ENCODE measurements around the gene MDGA2.

The MDGA2 gene

GRCh38 chr14:47674543-47675465 lies 601 bp downstream of the MDGA2 start:
- no peaks in the 10 kb centered on the region for H3K79me2 ChIP-seq (ENCODE audit: insufficient read depth, low read length)
- no peaks in the 10 kb centered on the region for H3K36me3 ChIP-seq (ENCODE audit: low read length)
- H3K9me2 ChIP-seq (replicated peaks; ENCODE audit: insufficient read depth, low read length), result no peaks in the 10 kb centered on the region
- no peaks in the 10 kb centered on the region for H3K9me3 ChIP-seq (ENCODE audit: insufficient read depth, low read length)
- TF ChIP-seq EZH2phosphoT487 (conservative IDR thresholded peaks at IDR 0.05; ENCODE audit: low read length) (no peak), CTCF (IDR thresholded peaks at IDR 0.05; ENCODE audit: insufficient read depth, low read length, poor library complexity, severe bottlenecking) (no peak)
- no peak overlapping the region for H3K27ac ChIP-seq (ENCODE audit: low read depth, low read length)
- H3K4me2 ChIP-seq (ENCODE audit: low read depth, low read length, poor library complexity, severe bottlenecking), result no peak overlapping the region
- H2AFZ ChIP-seq (ENCODE audit: low read depth, low read length, severe bottlenecking), result no peak overlapping the region
- no peak overlapping the region for H3K4me3 ChIP-seq (ENCODE audit: insufficient read depth, low read length, poor library complexity, severe bottlenecking)
- no peaks in the 10 kb centered on the region for H3F3A ChIP-seq (ENCODE audit: insufficient read depth)
- H3K27me3 ChIP-seq (ENCODE audit: low read length), result no peaks in the 10 kb centered on the region
- H4K20me1 ChIP-seq (ENCODE audit: low read depth, low read length), result no peaks in the 10 kb centered on the region
- no peak overlapping the region for H3K9ac ChIP-seq (ENCODE audit: low read length)

- Histone ChIP-seq H3K9me3 (ENCODE audit: insufficient read depth, low read length) (no peaks in the 10 kb centered on the region), H3K36me3 (ENCODE audit: low read length) (no peaks in the 10 kb centered on the region), H3K27me3 (ENCODE audit: low read length) (no peaks in the 10 kb centered on the region), H3K79me2 (ENCODE audit: insufficient read depth, low read length) (no peaks in the 10 kb centered on the region), H3K4me2 (ENCODE audit: low read depth, low read length, poor library complexity, severe bottlenecking) (no peak overlapping the region), H2AFZ (ENCODE audit: low read depth, low read length, severe bottlenecking) (no peak overlapping the region), H3K9me2 (replicated peaks; ENCODE audit: insufficient read depth, low read length) (no peaks in the 10 kb centered on the region), H4K20me1 (ENCODE audit: low read depth, low read length) (no peaks in the 10 kb centered on the region), H3F3A (ENCODE audit: insufficient read depth) (no peaks in the 10 kb centered on the region), H3K27ac (ENCODE audit: low read depth, low read length) (no peak overlapping the region), H3K4me3 (ENCODE audit: insufficient read depth, low read length, poor library complexity, severe bottlenecking) (no peak overlapping the region), H3K9ac (ENCODE audit: low read length) (no peak overlapping the region)
- TF ChIP-seq CTCF (IDR thresholded peaks at IDR 0.05; ENCODE audit: insufficient read depth, low read length, poor library complexity, severe bottlenecking) (no peak), EZH2phosphoT487 (conservative IDR thresholded peaks at IDR 0.05; ENCODE audit: low read length) (no peak)
Measured at GRCh38 chr14:47674148-47674542, 1.3 kb downstream of the MDGA2 start.

GRCh38 chr14:47665337-47666134 lies 9.9 kb downstream of the MDGA2 start:
- Histone ChIP-seq H3F3A (ENCODE audit: insufficient read depth) (no peaks in the 10 kb centered on the region), H3K9me2 (replicated peaks; ENCODE audit: insufficient read depth, low read length) (no peaks in the 10 kb centered on the region), H3K9me3 (ENCODE audit: insufficient read depth, low read length) (no peaks in the 10 kb centered on the region), H3K36me3 (ENCODE audit: low read length) (no peaks in the 10 kb centered on the region), H3K9ac (ENCODE audit: low read length) (no peak overlapping the region), H3K79me2 (ENCODE audit: insufficient read depth, low read length) (no peaks in the 10 kb centered on the region), H2AFZ (ENCODE audit: low read depth, low read length, severe bottlenecking) (no peak overlapping the region), H3K4me3 (ENCODE audit: insufficient read depth, low read length, poor library complexity, severe bottlenecking) (no peak overlapping the region), H4K20me1 (ENCODE audit: low read depth, low read length) (no peaks in the 10 kb centered on the region), H3K27me3 (ENCODE audit: low read length) (no peaks in the 10 kb centered on the region), H3K4me2 (ENCODE audit: low read depth, low read length, poor library complexity, severe bottlenecking) (no peak overlapping the region), H3K27ac (ENCODE audit: low read depth, low read length) (no peak overlapping the region)
- TF ChIP-seq EZH2phosphoT487 (conservative IDR thresholded peaks at IDR 0.05; ENCODE audit: low read length), result no peak
- TF ChIP-seq CTCF (IDR thresholded peaks at IDR 0.05; ENCODE audit: insufficient read depth, low read length, poor library complexity, severe bottlenecking), result no peak

Measured in SU-DHL-6 (cell line).